Ovary (tissue), 3 donors: ENCODE data around the gene RNLS.

Source experiments
- CTCF ChIP-seq, 3 donors: fragments of 450-650 bp in 2 of 3; fragments of 200-600 bp in 1 of 3; IDR thresholded peaks; one replicate each; pipeline versions ENCODE4 v1.5.1 to v1.8.0; 2016 to 2022; ENCODE audit warnings: antibody characterized with exemption in 3 of 3, mild to moderate bottlenecking in 1 of 3
- EP300 ChIP-seq: sonication (generic); formaldehyde crosslinking; IDR thresholded peaks from one replicate; pipeline ENCODE4 v1.6.1; 2017; ENCODE audit warnings: antibody characterized with exemption
- donor health status: DM: no; HTN: no; CAD: no.

GRCh38 chr10:88538048-88538447, 45.1 kb downstream of the RNLS start:
- TF ChIP-seq EP300 (peak; percentile 22), CTCF (IDR thresholded peaks at IDR 0.05) (no peak)
